Lower lobe of right lung (tissue), 2 donors: ENCODE measurements around the gene KIFC1. TPM values are rescaled to one million over a fixed set of nuclear protein-coding genes. Genes with fewer than 3 reads are reported as not detected.
A peak's percentile ranks its signal among the peaks of the same experiment; 100 is the strongest.

Source experiments
- ATAC-seq, 2 donors: fragments of 200-7000 bp; cut with Tn5 transposase; one replicate each; pipeline ENCODE4 v1.9.1; 2020 to 2022; ENCODE audit warnings: mild to moderate bottlenecking in 2 of 2, moderate library complexity in 2 of 2
- DNase-seq: peaks from one replicate; pipeline ENCODE4 v3.0.0-alpha.2; 2020
- H3K27ac ChIP-seq: fragments of 200-600 bp; one replicate; pipeline ENCODE4 v1.8.0; 2022
- H3K27me3 ChIP-seq: fragments of 200-600 bp; one replicate; pipeline ENCODE4 v1.8.0; 2022; ENCODE audit warnings: low read depth
- H3K36me3 ChIP-seq: fragments of 200-600 bp; one replicate; pipeline ENCODE4 v1.8.0; 2022; ENCODE audit warnings: mild to moderate bottlenecking
- H3K4me1 ChIP-seq: fragments of 200-600 bp; one replicate; pipeline ENCODE4 v1.8.0; 2022
- H3K4me3 ChIP-seq: fragments of 200-600 bp; one replicate; pipeline ENCODE4 v1.8.0; 2022; ENCODE audit warnings: mild to moderate bottlenecking
- H3K9me3 ChIP-seq: fragments of 200-600 bp; one replicate; pipeline ENCODE4 v1.8.0; 2022
- intact Hi-C: fragments of 100-400 bp; cut with DNase I; formaldehyde crosslinking; loops from one replicate; pipeline ENCODE4 v1.11.0; 2022
- total RNA-seq: library from RNA; stranded (reverse); fragmentation: NEBNext Ultra II Directional; extraction: Animal tissue kit (Norgen Biotek cat#: 25700); gene quantifications from one replicate; pipeline ENCODE4 v1.2.1, GENCODE V29; 2021
- TF ChIP-seq, protein P1 (sequence below): fragments of 200-600 bp; IDR thresholded peaks from one replicate; pipeline ENCODE4 v1.8.0; 2022; ENCODE audit warnings: antibody characterized with exemption, mild to moderate bottlenecking
- donor health status: DM: no; HTN: yes; CAD: no; lungs with severe emphysema.

The KIFC1 gene
- total RNA-seq, 1 donor from 2014 or later: 2.7 TPM

DNA sequence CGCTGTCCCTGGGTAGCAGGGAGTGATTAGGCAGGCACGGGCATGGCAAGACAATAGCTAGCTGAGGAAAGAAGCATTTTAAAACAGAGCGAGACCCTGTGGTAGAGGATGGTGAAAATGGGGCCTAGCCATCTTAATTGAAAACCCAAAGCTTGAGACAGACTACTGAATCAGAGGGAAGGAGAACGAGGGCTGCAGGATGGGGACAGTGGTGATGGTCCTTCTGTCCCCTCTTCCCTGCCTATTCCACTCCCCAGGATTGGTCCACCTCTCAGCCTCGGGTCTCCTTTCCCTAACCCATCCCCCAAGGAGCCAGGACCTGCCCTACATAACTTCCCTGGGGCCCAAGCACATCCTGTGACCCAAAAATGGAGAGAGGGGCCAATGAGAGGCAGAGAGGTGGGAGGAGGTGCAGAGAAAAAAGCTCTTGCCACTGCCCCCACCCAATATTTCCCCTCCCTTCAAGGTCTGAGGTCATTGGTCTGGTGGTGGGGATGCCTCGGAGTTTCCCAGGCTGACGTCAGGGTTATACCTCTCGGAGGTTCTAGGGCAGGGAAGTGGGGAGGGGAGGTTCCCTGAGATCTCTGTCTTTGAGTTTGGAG, 27.2 kb downstream of the KIFC1 start:
- Histone ChIP-seq H3K4me3 (peak overlapping the region; percentile 85), H3K27me3 (no peaks in the 10 kb centered on the region), H3K27ac (peak overlapping the region; percentile 94), H3K9me3 (no peaks in the 10 kb centered on the region), H3K4me1 (peaks cover 38% of the 10 kb centered on the region), H3K36me3 (peaks cover 29% of the 10 kb centered on the region)
- ATAC-seq: no peak
- TF ChIP-seq, protein P1, sequence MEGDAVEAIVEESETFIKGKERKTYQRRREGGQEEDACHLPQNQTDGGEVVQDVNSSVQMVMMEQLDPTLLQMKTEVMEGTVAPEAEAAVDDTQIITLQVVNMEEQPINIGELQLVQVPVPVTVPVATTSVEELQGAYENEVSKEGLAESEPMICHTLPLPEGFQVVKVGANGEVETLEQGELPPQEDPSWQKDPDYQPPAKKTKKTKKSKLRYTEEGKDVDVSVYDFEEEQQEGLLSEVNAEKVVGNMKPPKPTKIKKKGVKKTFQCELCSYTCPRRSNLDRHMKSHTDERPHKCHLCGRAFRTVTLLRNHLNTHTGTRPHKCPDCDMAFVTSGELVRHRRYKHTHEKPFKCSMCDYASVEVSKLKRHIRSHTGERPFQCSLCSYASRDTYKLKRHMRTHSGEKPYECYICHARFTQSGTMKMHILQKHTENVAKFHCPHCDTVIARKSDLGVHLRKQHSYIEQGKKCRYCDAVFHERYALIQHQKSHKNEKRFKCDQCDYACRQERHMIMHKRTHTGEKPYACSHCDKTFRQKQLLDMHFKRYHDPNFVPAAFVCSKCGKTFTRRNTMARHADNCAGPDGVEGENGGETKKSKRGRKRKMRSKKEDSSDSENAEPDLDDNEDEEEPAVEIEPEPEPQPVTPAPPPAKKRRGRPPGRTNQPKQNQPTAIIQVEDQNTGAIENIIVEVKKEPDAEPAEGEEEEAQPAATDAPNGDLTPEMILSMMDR: no peak
- no peak for DNase-seq
- intact Hi-C loops: no loop called here

DNA sequence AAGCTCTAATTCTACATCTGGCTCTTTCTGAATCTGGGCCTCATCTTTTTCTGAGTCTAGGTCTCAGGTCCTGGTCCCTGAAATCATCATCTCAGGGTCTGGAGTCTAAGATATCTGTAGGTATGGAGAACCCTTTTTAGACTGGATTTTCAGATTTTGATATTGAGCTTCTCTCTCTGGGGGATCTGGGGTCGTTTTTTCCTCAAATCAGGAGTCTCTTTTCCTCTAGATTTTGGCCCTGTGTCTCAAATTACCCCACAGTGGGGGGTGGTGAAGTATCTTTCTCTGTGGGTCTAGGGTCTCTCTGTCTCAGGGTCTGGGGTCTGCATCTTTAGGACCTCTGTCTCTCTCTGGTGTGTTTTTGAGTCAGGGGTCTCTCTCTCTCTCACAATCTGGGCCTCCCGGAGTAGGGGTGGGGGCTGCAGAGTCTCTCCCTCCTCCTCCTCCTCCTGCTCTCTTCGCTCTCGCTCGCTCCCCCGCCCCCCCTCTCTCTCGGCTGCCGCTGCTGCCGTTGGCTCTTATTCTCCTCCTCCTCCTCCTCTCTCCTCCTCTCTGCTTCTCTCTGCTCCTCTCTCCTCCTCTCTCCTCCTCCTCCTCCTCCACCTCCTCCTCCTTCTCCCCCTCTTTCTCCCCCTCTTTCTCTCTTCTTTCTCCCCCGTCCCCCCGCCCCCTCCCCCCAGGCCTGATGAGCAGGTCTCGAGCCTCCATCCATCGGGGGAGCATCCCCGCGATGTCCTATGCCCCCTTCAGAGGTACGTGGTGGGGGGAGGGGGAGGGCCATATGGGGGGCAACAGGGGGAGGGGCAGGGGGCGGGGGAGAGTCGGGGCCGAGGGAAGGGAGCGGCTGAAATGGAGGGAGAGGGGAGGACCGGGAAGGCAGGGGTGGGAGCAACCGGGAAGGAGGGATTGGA, 28.2 kb downstream of the KIFC1 start, which contains the start of gene SYNGAP1:
Gene SYNGAP1, plus strand, starts transcription at position 486 of the 911 bp plus-strand sequence. Its CDS starts 200 bp downstream, at position 686.
- intact Hi-C loops: no loop called here
- peak within 1 kb of the TSS; percentile 85 for H3K4me3 ChIP-seq

DNA sequence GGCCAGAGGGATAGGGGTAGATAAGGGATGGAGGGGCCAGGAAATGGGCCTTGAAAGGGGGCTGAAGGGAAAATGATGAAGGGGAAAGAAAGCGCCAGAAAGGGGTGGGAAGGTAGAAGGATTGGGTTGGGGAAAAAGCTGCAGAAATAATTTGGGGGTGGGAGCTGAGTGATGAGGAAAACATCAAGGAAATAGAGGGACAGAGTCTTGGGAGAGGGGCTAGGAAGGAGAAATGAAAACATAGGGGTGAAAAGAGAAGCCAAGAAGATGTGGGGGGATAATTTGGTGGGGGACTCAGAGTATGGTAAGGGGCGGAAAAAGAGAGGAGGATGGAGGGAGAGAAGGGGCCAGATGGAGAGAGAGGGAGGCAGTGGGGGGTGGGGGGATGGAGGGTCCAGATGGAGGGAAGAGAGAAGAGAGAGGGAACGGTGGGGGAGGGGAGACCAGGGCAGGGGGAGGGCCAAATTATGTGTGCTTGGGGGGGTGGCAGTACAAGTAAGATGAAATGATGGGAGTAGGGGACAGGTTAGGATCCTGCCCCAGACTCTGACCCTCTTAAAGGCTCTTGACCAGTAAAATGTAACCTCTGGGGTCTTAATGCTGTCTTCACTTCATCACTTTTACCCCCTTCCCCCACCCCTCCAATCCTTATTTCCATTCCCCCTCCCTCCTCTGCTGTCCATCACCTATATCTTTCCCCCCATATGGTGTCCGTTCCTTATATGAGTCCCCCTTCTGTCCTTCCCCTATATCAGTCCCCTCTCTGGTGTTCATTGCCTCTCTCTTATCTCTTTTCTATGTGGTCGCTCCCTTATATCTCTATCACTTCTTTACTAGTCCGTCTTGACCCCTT, 29.1 kb downstream of the KIFC1 start:
- Histone ChIP-seq H3K4me3 (no peak overlapping the region), H3K27ac (no peak overlapping the region), H3K4me1 (peaks cover 42% of the 10 kb centered on the region), H3K27me3 (no peaks in the 10 kb centered on the region), H3K36me3 (peaks cover 10% of the 10 kb centered on the region), H3K9me3 (no peaks in the 10 kb centered on the region)
- intact Hi-C loops: no loop called here
- no peak for ATAC-seq
- TF ChIP-seq, protein P1: no peak
- DNase-seq: no peak

More for the DNA sequence above, 28.2 kb downstream of the KIFC1 start, which contains the start of gene SYNGAP1:
- H3K9me3 ChIP-seq: no peaks in the 10 kb centered on the region
- ATAC-seq (no peak), DNase-seq (no peak)
- peaks cover 18% of the 10 kb centered on the region for H3K36me3 ChIP-seq
- H3K27me3 ChIP-seq: no peaks in the 10 kb centered on the region
- peaks cover 46% of the 10 kb centered on the region for H3K4me1 ChIP-seq
- TF ChIP-seq, protein P1: no peak
- peak within 1 kb of the TSS; percentile 94 for H3K27ac ChIP-seq

DNA sequence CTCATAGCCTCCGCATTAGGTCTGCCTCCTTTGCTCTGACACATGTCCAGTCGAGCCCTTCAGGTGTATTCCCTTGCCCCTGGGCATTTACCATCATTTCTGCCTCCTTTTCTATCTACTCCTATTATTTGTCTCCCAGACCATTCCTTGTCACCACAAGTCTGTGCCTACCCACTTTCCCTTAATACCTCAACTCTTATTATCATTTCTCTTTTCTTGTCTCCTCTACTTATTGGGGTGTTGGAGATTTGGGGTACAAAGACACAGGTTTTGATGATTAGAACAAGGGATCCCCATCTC, 29.7 kb downstream of the KIFC1 start:
- TF ChIP-seq, protein P1: no peak
- H3K4me3 ChIP-seq: no peak overlapping the region
- no peaks in the 10 kb centered on the region for H3K27me3 ChIP-seq
- H3K4me1 ChIP-seq: peaks cover 37% of the 10 kb centered on the region
- ATAC-seq: no peak
- DNase-seq: no peak
- intact Hi-C loops: no loop called here
- no peak overlapping the region for H3K27ac ChIP-seq
- peaks cover 4% of the 10 kb centered on the region for H3K36me3 ChIP-seq
- H3K9me3 ChIP-seq: no peaks in the 10 kb centered on the region

DNA sequence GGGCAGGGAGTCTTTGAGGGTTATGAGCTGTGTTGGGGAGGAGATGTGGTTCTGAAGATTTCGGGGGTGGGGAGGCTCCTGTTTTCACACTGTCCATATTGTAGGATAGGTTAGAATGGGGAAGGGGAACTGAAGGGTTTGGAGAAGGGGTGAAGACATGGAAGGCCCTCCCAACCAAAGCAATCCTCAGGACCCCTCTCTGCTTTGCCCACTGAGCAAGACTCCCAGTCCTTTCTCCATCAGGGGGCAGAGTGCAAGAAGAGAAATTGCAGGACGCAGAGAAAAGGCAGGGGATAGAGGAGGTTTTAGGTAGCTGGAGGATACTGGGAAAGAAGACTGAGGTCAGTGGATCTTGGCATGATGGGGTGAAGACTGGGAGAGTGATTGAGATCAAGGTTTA, 32.2 kb downstream of the KIFC1 start:
- peaks cover 37% of the 10 kb centered on the region for H3K4me1 ChIP-seq
- no peaks in the 10 kb centered on the region for H3K27me3 ChIP-seq
- H3K4me3 ChIP-seq: no peak overlapping the region
- ATAC-seq (no peak), DNase-seq (no peak)
- TF ChIP-seq, protein P1: no peak
- no peak overlapping the region for H3K27ac ChIP-seq
- H3K36me3 ChIP-seq: no peaks in the 10 kb centered on the region
- no peaks in the 10 kb centered on the region for H3K9me3 ChIP-seq
- intact Hi-C loops: no loop called here
